ENCODE data around the gene ALDH16A1.

Gene ALDH16A1

GRCh38 chr19:49423985-49424303, 29.1 kb upstream of the ALDH16A1 start:
- no peak for FAIRE-seq

- no peak for FAIRE-seq
Observed at GRCh38 chr19:49425178-49425577, 27.8 kb upstream of the ALDH16A1 start, which contains the start of gene GFY. Gene GFY, plus strand, starts transcription at chr19:49425388. Its CDS starts 1,043 bp downstream, at chr19:49426431.

- no peak for FAIRE-seq
Observed at GRCh38 chr19:49425922-49426592, 27.0 kb upstream of the ALDH16A1 start.

GRCh38 chr19:49427339-49427738, 25.7 kb upstream of the ALDH16A1 start:
- no peak for FAIRE-seq

GRCh38 chr19:49427855-49428546, 25.0 kb upstream of the ALDH16A1 start:
- FAIRE-seq: no peak

GRCh38 chr19:49428547-49429451, 24.2 kb upstream of the ALDH16A1 start:
- no peak for FAIRE-seq

GRCh38 chr19:49430172-49430677, 22.8 kb upstream of the ALDH16A1 start:
- FAIRE-seq: no peak

- no peak for FAIRE-seq
Observed at GRCh38 chr19:49430678-49431329, 22.2 kb upstream of the ALDH16A1 start.

GRCh38 chr19:49431330-49431749, 21.7 kb upstream of the ALDH16A1 start:
- no peak for FAIRE-seq

GRCh38 chr19:49432141-49433073, 20.6 kb upstream of the ALDH16A1 start:
- no peak for FAIRE-seq

- FAIRE-seq: no peak
Observed at GRCh38 chr19:49433240-49433901, 19.7 kb upstream of the ALDH16A1 start.

GRCh38 chr19:49434907-49435583, 18.0 kb upstream of the ALDH16A1 start:
- FAIRE-seq: no peak

- FAIRE-seq: no peak
Observed at GRCh38 chr19:49435670-49436069, 17.4 kb upstream of the ALDH16A1 start.

GRCh38 chr19:49436381-49437017, 16.5 kb upstream of the ALDH16A1 start:
- no peak for FAIRE-seq

GRCh38 chr19:49437231-49437630, 15.8 kb upstream of the ALDH16A1 start:
- FAIRE-seq: no peak

- no peak for FAIRE-seq
Observed at GRCh38 chr19:49438261-49438660, 14.8 kb upstream of the ALDH16A1 start.

- no peak for FAIRE-seq
Observed at GRCh38 chr19:49439836-49440235, 13.2 kb upstream of the ALDH16A1 start.

GRCh38 chr19:49440439-49441209, 12.4 kb upstream of the ALDH16A1 start:
- no peak for FAIRE-seq
